BLaER1 treated with 17β-estradiol and CSF1 and Interleukin-3, amounts not matched to agents 10 nM and 100 nM (cell line): ENCODE data around the gene ARMC6.
"Not testable (repeated sequence)": the region's sequence is repeated elsewhere in the genome, so short reads cannot be mapped to it uniquely, and the experiment has no call there.

Source experiments
- H3K27ac ChIP-seq, 11 experiments: shearing (Covaris generic); formaldehyde crosslinking; 2 replicates each; pipeline ENCODE4 v1.8.1; 2022
- H3K27me3 ChIP-seq, 11 experiments: shearing (Covaris generic); formaldehyde crosslinking; 2 replicates each; pipeline ENCODE4 v1.8.1; 2022
- H3K36me3 ChIP-seq, 11 experiments: shearing (Covaris generic); formaldehyde crosslinking; 2 replicates each; pipeline ENCODE4 v1.8.1; 2022
- H3K4me1 ChIP-seq, 10 experiments: shearing (Covaris generic); formaldehyde crosslinking; 2 replicates each; pipeline ENCODE4 v1.8.1; 2022
- H3K4me2 ChIP-seq, 11 experiments: shearing (Covaris generic); formaldehyde crosslinking; 2 replicates each; pipeline ENCODE4 v1.8.1; 2022
- H3K4me3 ChIP-seq, 10 experiments: shearing (Covaris generic); formaldehyde crosslinking; 2 replicates each; pipeline ENCODE4 v1.8.1; 2022
- H3K9ac ChIP-seq, 11 experiments: shearing (Covaris generic); formaldehyde crosslinking; 2 replicates each; pipeline ENCODE4 v1.8.1; 2022
- H3K9me3 ChIP-seq, 11 experiments: shearing (Covaris generic); formaldehyde crosslinking; replicated peaks in 1 of 11; 2 replicates each; pipeline ENCODE4 v1.8.1; 2022
- H4K20me1 ChIP-seq, 11 experiments: shearing (Covaris generic); formaldehyde crosslinking; 2 replicates each; pipeline ENCODE4 v1.8.1; 2022
- Cebpa-rat ChIP-seq, 11 experiments: shearing (Covaris generic); IDR thresholded peaks; 2 replicates each; pipeline ENCODE4 v1.8.1; 2022

The ARMC6 gene

GRCh38 chr19:19004144-19004543, 29.3 kb upstream of the ARMC6 start:
- Histone ChIP-seq H3K36me3 (peaks cover 78 to 100% (median 88%) of the 10 kb centered on the region in 11 experiments), H3K27ac (no peak overlapping the region), H3K4me1 (peaks cover 17 to 31% (median 29%) of the 10 kb centered on the region in 10 experiments), H3K4me2 (no peak overlapping the region), H3K9ac (no peak overlapping the region), H3K9me3 (no peaks in the 10 kb centered on the region), H4K20me1 (peaks cover 31 to 99% (median 73%) of the 10 kb centered on the region in 11 experiments), H3K4me3 (no peak overlapping the region), H3K27me3 (no peaks in the 10 kb centered on the region)
- TF ChIP-seq Cebpa-rat (IDR thresholded peaks at IDR 0.05) = no peak

DNA sequence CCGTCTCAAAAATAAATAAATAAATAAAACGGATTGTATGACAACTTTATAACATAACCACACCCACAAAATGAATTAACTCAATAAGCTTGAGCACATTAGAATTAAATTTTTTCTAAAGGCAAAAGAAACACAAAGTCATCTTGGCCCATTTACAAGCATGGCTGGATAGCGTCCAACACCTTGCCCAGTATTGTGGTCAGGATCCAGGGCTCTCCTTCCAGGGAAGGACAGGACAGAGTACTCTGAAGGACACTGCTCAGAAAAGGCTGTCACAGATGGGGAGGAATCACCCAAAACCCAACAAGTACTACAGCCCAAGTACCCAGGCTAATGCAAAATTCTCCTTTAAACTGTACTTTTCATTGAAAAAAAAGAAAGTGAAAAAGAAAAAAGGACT, 27.2 kb upstream of the ARMC6 start:
- no peaks in the 10 kb centered on the region for H3K9me3 ChIP-seq
- H3K4me2 ChIP-seq = no peak overlapping the region
- H3K36me3 ChIP-seq = peaks cover 97 to 100% (median 100%) of the 10 kb centered on the region in 11 experiments
- H3K9ac ChIP-seq = no peak overlapping the region
- H4K20me1 ChIP-seq = peaks cover 20 to 99% (median 71%) of the 10 kb centered on the region in 11 experiments; a peak in 21 of 22 replicates
- TF ChIP-seq Cebpa-rat (IDR thresholded peaks at IDR 0.05) = no peak
- H3K27ac ChIP-seq = no peak overlapping the region
- no peaks in the 10 kb centered on the region for H3K27me3 ChIP-seq
- H3K4me1 ChIP-seq = peaks cover 0 to 10% (median 9%) of the 10 kb centered on the region in 10 experiments; a peak in 15 of 20 replicates
- no peak overlapping the region for H3K4me3 ChIP-seq

- no peak for TF ChIP-seq Cebpa-rat (IDR thresholded peaks at IDR 0.05)
- Histone ChIP-seq H3K27me3 (no peaks in the 10 kb centered on the region), H3K9me3 (no peaks in the 10 kb centered on the region), H3K27ac (no peak overlapping the region), H4K20me1 (peaks cover 15 to 96% (median 78%) of the 10 kb centered on the region in 11 experiments; a peak in 20 of 22 replicates), H3K36me3 (peaks cover 99 to 100% (median 100%) of the 10 kb centered on the region in 11 experiments), H3K9ac (no peak overlapping the region), H3K4me3 (no peak overlapping the region), H3K4me1 (peaks cover 0 to 9% (median 0%) of the 10 kb centered on the region in 10 experiments; a peak in 5 of 20 replicates), H3K4me2 (no peak overlapping the region)
Measured at GRCh38 chr19:19009951-19010350, 23.5 kb upstream of the ARMC6 start.

DNA sequence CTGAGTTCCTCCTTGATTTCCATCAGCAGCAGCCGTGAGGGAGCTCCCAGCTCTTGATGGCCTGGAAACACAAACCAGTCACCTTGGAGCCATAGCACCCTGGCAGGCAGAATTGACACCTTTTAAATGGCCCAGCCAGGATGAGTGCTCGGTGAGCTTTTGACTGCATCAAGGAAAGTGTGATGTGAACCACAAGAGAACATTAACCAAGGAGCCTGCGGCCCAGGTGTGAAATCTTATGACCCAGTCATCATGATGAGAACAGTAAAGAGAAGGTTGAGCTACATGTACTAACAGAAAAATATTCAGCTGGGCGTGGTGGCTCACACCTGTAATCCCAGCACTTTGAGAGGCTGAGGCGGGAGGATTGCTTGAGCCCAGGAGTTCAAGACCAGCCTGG, 22.9 kb upstream of the ARMC6 start:
- H3K9me3 ChIP-seq = no peaks in the 10 kb centered on the region
- H3K36me3 ChIP-seq = peaks cover 98 to 100% (median 100%) of the 10 kb centered on the region in 11 experiments
- peaks cover 0 to 9% (median 0%) of the 10 kb centered on the region in 10 experiments; a peak in 5 of 20 replicates for H3K4me1 ChIP-seq
- peaks cover 21 to 97% (median 81%) of the 10 kb centered on the region in 11 experiments; a peak in 20 of 22 replicates for H4K20me1 ChIP-seq
- 0 out of 22 replicates have a peak overlapping the region, but pooled peaks of 1 of the 11 experiments have one; percentile 22 for H3K9ac ChIP-seq
- H3K4me2 ChIP-seq = no peak overlapping the region
- no peak overlapping the region for H3K27ac ChIP-seq
- no peak overlapping the region for H3K4me3 ChIP-seq
- no peak for TF ChIP-seq Cebpa-rat (IDR thresholded peaks at IDR 0.05)
- no peaks in the 10 kb centered on the region for H3K27me3 ChIP-seq

DNA sequence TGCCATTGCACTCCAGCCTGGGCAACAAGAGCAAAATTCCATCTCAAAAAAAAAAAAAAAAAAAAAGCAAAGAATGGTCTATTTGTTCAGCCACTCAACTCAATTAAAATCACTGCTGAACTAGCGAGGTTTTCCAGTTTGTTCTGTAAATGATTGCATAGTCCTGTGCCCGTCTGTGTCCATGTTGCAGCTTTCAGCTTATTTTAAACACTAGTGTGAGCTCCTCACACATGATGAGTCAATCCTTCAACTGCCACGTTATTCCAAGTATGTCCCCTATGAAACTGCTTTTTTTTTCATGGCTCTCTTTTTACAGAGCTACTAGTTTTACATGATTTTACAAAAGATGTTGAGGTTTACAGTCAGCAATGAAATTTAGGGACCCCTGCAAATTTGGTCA, 12.3 kb upstream of the ARMC6 start:
- no peaks in the 10 kb centered on the region for H3K27me3 ChIP-seq
- H3K4me3 ChIP-seq = no peak overlapping the region
- peaks cover 11 to 27% (median 14%) of the 10 kb centered on the region in 10 experiments; a peak in 19 of 20 replicates for H3K4me1 ChIP-seq
- H3K27ac ChIP-seq = no peak overlapping the region
- no peak overlapping the region for H3K9ac ChIP-seq
- H3K9me3 ChIP-seq = no peaks in the 10 kb centered on the region
- peaks cover 82 to 100% (median 93%) of the 10 kb centered on the region in 11 experiments for H3K36me3 ChIP-seq
- H4K20me1 ChIP-seq = peaks cover 47 to 100% (median 97%) of the 10 kb centered on the region in 11 experiments
- no peak for TF ChIP-seq Cebpa-rat (IDR thresholded peaks at IDR 0.05)
- H3K4me2 ChIP-seq = no peak overlapping the region

DNA sequence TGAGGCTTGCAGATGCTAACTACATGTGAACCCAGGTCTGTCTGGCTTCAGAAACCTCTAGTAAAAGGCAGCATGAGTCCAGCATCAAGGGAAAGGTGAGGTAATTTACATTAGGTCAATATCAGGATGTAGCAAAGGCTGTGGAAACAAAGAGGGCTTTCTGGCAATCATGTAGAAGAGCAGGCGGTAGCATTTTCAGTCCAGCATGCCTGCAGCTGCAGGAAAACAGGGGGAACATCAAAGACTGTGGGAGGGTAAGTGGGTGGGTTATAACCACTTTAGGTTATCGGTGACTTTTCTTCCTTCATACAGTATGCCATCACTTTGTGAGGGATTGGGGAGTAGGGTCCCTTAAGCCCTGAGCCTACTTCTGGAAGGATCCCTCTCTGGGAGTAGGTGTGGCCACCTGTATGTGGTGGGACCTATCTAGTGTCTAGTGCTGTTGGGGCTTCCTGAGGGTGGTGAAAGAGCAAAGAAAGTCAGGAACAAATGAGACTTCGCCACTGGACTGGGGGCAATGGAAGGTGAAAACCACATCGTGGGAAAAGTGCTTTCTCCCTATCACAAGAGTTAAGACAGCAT, 10.9 kb upstream of the ARMC6 start:
- Histone ChIP-seq H4K20me1 (peaks cover 58 to 100% (median 97%) of the 10 kb centered on the region in 11 experiments), H3K36me3 (peaks cover 82 to 100% (median 93%) of the 10 kb centered on the region in 11 experiments)

GRCh38 chr19:19023376-19023775, 10.0 kb upstream of the ARMC6 start:
- peak overlapping the region in 8 of 11 experiments; percentile 1 to 41 (median 22); a peak in 10 of 22 replicates for H3K4me2 ChIP-seq
- H3K36me3 ChIP-seq = peaks cover 82 to 100% (median 93%) of the 10 kb centered on the region in 11 experiments
- peaks cover 11 to 27% (median 14%) of the 10 kb centered on the region in 10 experiments; a peak in 19 of 20 replicates for H3K4me1 ChIP-seq
- H3K9me3 ChIP-seq, H3K27me3 ChIP-seq, H3K4me3 ChIP-seq: not testable (repeated sequence)
- H3K27ac ChIP-seq = 0 out of 22 replicates have a peak overlapping the region, but pooled peaks of 1 of the 11 experiments have one; percentile 2
- peaks cover 59 to 100% (median 98%) of the 10 kb centered on the region in 11 experiments for H4K20me1 ChIP-seq
- H3K9ac ChIP-seq = peak overlapping the region in 4 of 11 experiments; percentile 19 to 40 (median 32); a peak in 4 of 22 replicates

More for the DNA sequence above, 10.9 kb upstream of the ARMC6 start:
- peak overlapping the region in 3 of 11 experiments; percentile 24 to 40 (median 39); a peak in 3 of 22 replicates for H3K9ac ChIP-seq
- H3K4me2 ChIP-seq = peak overlapping the region in 6 of 11 experiments; percentile 1 to 41 (median 14); a peak in 5 of 22 replicates
- H3K27ac ChIP-seq = 0 out of 22 replicates have a peak overlapping the region, but pooled peaks of 1 of the 11 experiments have one; percentile 2
- TF ChIP-seq Cebpa-rat (IDR thresholded peaks at IDR 0.05) = no peak
- H3K4me1 ChIP-seq = peaks cover 11 to 27% (median 14%) of the 10 kb centered on the region in 10 experiments; a peak in 19 of 20 replicates
- H3K4me3 ChIP-seq = no peak overlapping the region
- no peaks in the 10 kb centered on the region for H3K9me3 ChIP-seq
- H3K27me3 ChIP-seq = no peaks in the 10 kb centered on the region

DNA sequence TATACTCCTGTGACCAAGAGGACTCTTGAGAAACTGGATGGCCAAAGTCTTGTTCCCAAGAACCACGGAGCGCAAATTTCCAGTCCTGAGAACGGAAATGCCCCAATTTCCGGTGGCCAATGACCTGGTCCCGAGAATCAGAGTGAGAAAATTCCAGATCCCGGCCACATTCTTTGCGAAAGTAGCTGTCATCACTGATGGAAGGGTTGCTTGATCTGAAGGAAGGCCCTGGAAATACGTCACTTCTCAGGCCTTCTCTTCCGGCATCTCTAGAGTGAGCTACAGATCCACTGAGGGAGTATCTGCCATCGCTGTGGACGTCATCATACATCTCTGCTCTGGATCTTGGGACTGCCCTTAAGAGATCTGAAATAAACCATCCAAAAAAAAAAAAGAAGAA, 7.5 kb upstream of the ARMC6 start:
- Histone ChIP-seq H3K4me2 (no peak overlapping the region), H3K4me3 (no peak overlapping the region), H4K20me1 (peaks cover 63 to 100% (median 97%) of the 10 kb centered on the region in 11 experiments), H3K9ac (peak overlapping the region in 3 of 11 experiments; percentile 1 to 26 (median 11); a peak in 5 of 22 replicates), H3K4me1 (peaks cover 11 to 32% (median 14%) of the 10 kb centered on the region in 10 experiments; a peak in 19 of 20 replicates), H3K27ac (no peak overlapping the region), H3K36me3 (peaks cover 97 to 100% (median 99%) of the 10 kb centered on the region in 11 experiments), H3K9me3 (no peaks in the 10 kb centered on the region), H3K27me3 (no peaks in the 10 kb centered on the region)
- TF ChIP-seq Cebpa-rat (IDR thresholded peaks at IDR 0.05) = no peak

DNA sequence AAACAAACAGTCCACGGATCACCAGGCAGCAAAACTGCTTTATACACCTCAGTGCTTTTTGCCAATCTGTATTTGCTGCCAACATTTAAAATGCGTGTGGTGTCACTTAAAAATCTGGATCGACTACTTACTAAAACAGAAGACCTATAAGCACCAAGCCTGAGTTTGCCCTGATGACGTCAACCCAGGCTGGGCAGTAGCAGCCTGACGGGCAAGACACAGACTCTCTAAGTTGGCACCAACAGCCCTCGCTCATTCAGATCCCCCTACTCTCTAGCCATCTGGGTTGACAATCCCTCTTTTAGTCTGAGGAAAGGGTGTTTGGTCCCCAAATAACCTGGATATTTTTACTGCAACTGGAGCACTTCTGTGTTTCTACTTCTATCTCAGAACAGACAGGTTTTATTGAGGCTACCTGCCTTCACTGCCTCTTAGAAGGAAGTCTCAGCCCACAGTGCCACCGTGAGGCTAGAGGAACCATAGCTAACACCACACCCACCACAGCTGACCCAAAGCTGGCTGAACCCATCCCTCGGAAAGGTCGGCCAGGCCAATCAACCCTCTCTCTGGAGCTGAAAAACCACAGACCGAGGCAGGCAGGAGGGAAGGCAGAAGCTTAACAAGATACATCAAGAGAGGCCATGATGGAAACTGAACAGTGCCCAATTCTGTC, 7.0 kb upstream of the ARMC6 start:
- Histone ChIP-seq H4K20me1 (peaks cover 68 to 100% (median 97%) of the 10 kb centered on the region in 11 experiments), H3K36me3 (peaks cover 95 to 100% (median 100%) of the 10 kb centered on the region in 11 experiments)

More for the DNA sequence above, 7.0 kb upstream of the ARMC6 start:
- Histone ChIP-seq H3K4me1 (peaks cover 14 to 34% (median 20%) of the 10 kb centered on the region in 10 experiments), H3K27ac (no peak overlapping the region), H3K9ac (peak overlapping the region in 3 of 11 experiments; percentile 12 to 39 (median 23); a peak in 3 of 22 replicates), H3K4me2 (no peak overlapping the region), H3K9me3 (no peaks in the 10 kb centered on the region), H3K4me3 (no peak overlapping the region), H3K27me3 (no peaks in the 10 kb centered on the region)
- no peak for TF ChIP-seq Cebpa-rat (IDR thresholded peaks at IDR 0.05)
